ENCODE data around the gene TMEM140.

The TMEM140 gene

GRCh38 chr7:135192914-135193536 lies 45.2 kb downstream of the TMEM140 start:
- TF ChIP-seq TCF12 (IDR thresholded peaks at IDR 0.05; ENCODE audit: low read depth): no peak
- no peak for TF ChIP-seq MAX (IDR thresholded peaks at IDR 0.05)
- TF ChIP-seq FOXM1 (IDR thresholded peaks at IDR 0.05; ENCODE audit: borderline replicate concordance, low read depth): no peak
- TF ChIP-seq TEAD4 (IDR thresholded peaks at IDR 0.05): no peak

- TF ChIP-seq TAF1 (IDR thresholded peaks at IDR 0.05; ENCODE audit: low read depth): no peak
- TF ChIP-seq YY1 (IDR thresholded peaks at IDR 0.05; ENCODE audit: low read depth): no peak
- TF ChIP-seq FOXM1 (IDR thresholded peaks at IDR 0.05; ENCODE audit: borderline replicate concordance, low read depth): no peak
- no peak for TF ChIP-seq EP300 (IDR thresholded peaks at IDR 0.05; ENCODE audit: borderline replicate concordance)
- TF ChIP-seq TEAD4 (IDR thresholded peaks at IDR 0.05): no peak
- no peak for TF ChIP-seq ZBTB7A (IDR thresholded peaks at IDR 0.05; ENCODE audit: low read depth)
- TF ChIP-seq TCF12 (IDR thresholded peaks at IDR 0.05; ENCODE audit: low read depth): no peak
- no peak for TF ChIP-seq RAD21 (IDR thresholded peaks at IDR 0.05; ENCODE audit: low read depth)
- TF ChIP-seq NFIC (IDR thresholded peaks at IDR 0.05): no peak
- TF ChIP-seq CEBPB (IDR thresholded peaks at IDR 0.05): no peak
- TF ChIP-seq CREB1 (IDR thresholded peaks at IDR 0.05; ENCODE audit: low read depth): no peak
- no peak for TF ChIP-seq USF1 (IDR thresholded peaks at IDR 0.05)
- no peak for TF ChIP-seq EGR1 (IDR thresholded peaks at IDR 0.05)
- TF ChIP-seq MAX (IDR thresholded peaks at IDR 0.05): no peak
- no peak for TF ChIP-seq REST (IDR thresholded peaks at IDR 0.05; ENCODE audit: low read depth)
Measured at GRCh38 chr7:135193615-135194081, 45.8 kb downstream of the TMEM140 start.

GRCh38 chr7:135194494-135195095 lies 46.7 kb downstream of the TMEM140 start:
- no peak for TF ChIP-seq CEBPB (IDR thresholded peaks at IDR 0.05)

- TF ChIP-seq NFIC (IDR thresholded peaks at IDR 0.05): no peak
- no peak for TF ChIP-seq EP300 (IDR thresholded peaks at IDR 0.05; ENCODE audit: borderline replicate concordance)
- no peak for TF ChIP-seq YY1 (IDR thresholded peaks at IDR 0.05; ENCODE audit: low read depth)
- no peak for TF ChIP-seq REST (IDR thresholded peaks at IDR 0.05; ENCODE audit: low read depth)
- TF ChIP-seq MAX (IDR thresholded peaks at IDR 0.05): no peak
- no peak for TF ChIP-seq CREB1 (IDR thresholded peaks at IDR 0.05; ENCODE audit: low read depth)
- no peak for TF ChIP-seq USF1 (IDR thresholded peaks at IDR 0.05)
- TF ChIP-seq TCF12 (IDR thresholded peaks at IDR 0.05; ENCODE audit: low read depth): no peak
- TF ChIP-seq TEAD4 (IDR thresholded peaks at IDR 0.05): no peak
- no peak for TF ChIP-seq EGR1 (IDR thresholded peaks at IDR 0.05)
- no peak for TF ChIP-seq RAD21 (IDR thresholded peaks at IDR 0.05; ENCODE audit: low read depth)
- TF ChIP-seq CEBPB (IDR thresholded peaks at IDR 0.05): no peak
- no peak for TF ChIP-seq TAF1 (IDR thresholded peaks at IDR 0.05; ENCODE audit: low read depth)
- TF ChIP-seq ZBTB7A (IDR thresholded peaks at IDR 0.05; ENCODE audit: low read depth): no peak
- TF ChIP-seq FOXM1 (IDR thresholded peaks at IDR 0.05; ENCODE audit: borderline replicate concordance, low read depth): no peak
Measured at GRCh38 chr7:135195156-135195555, 47.3 kb downstream of the TMEM140 start.

- TF ChIP-seq REST (IDR thresholded peaks at IDR 0.05; ENCODE audit: low read depth) (no peak), NFIC (IDR thresholded peaks at IDR 0.05) (peak; percentile 30; the same call in 1 of the 2 replicates)
Measured at GRCh38 chr7:135195968-135196629, 48.2 kb downstream of the TMEM140 start.

Data from Ishikawa (cell line).